Muscle of leg (tissue), 11 donors: ENCODE results near the gene SAT2. TPM values are rescaled to one million over a fixed set of nuclear protein-coding genes. Genes with fewer than 3 reads are reported as not detected.

Source experiments
- DNase-seq: peaks from one replicate; pipeline ENCODE4 v3.0.0; 2013
- H3K27ac ChIP-seq: one replicate; pipeline ENCODE4 v1.5.1; 2013; ENCODE audit warnings: mild to moderate bottlenecking, low read length, control low read depth
- H3K27me3 ChIP-seq: one replicate; pipeline ENCODE4 v1.6.1; 2013; ENCODE audit warnings: low read length; ENCODE audit not compliant: control insufficient read depth, insufficient read depth
- H3K36me3 ChIP-seq: one replicate; pipeline ENCODE4 v1.6.1; 2013; ENCODE audit warnings: low read length; ENCODE audit not compliant: control insufficient read depth, insufficient read depth
- H3K4me1 ChIP-seq: one replicate; pipeline ENCODE4 v1.6.1; 2013; ENCODE audit warnings: low read length; ENCODE audit not compliant: control insufficient read depth, insufficient read depth
- H3K4me3 ChIP-seq: one replicate; pipeline ENCODE4 v1.5.1; 2013; ENCODE audit warnings: low read length, control low read depth
- H3K9me3 ChIP-seq: replicated peaks from 2 replicates; pipeline ENCODE4 v1.6.1; 2013; ENCODE audit warnings: low read depth, low read length; ENCODE audit not compliant: control insufficient read depth
- WGBS: methylation state at CpG from one replicate; pipeline ENCODE4 v1.1.5; 2013; ENCODE audit warnings: missing lambda C conversion rate; ENCODE audit not compliant: insufficient coverage; 5-methylcytosine and 5-hydroxymethylcytosine counted together
- polyA plus RNA-seq, 8 donors: library from polyadenylated mRNA; unstranded; fragments of 120-200 nt; gene quantifications; one replicate each; pipeline versions ENCODE4 v1.2.1 to v1.2.3, GENCODE V29; 2013; ENCODE audit warnings: inconsistent platforms in 1 of 8, low replicate concordance in 1 of 8; ENCODE audit not compliant: insufficient read length in 8 of 8, insufficient read depth in 1 of 8
- total RNA-seq: library from RNA; stranded (reverse); fragments of 120-200 nt; gene quantifications from one replicate; pipeline ENCODE4 v1.2.4, GENCODE V29; 2013

The SAT2 gene
- total and polyA plus RNA-seq, 9 donors = 61.5 to 82.1 (median 70.6) TPM

GRCh38 chr17:7577327-7578199, 50.1 kb downstream of the SAT2 start:
- Histone ChIP-seq H3K4me3 (no peak overlapping the region), H3K9me3 (no peaks in the 10 kb centered on the region), H3K27me3 (no peaks in the 10 kb centered on the region), H3K4me1 (peaks cover 45% of the 10 kb centered on the region), H3K36me3 (peaks cover 74% of the 10 kb centered on the region), H3K27ac (no peak overlapping the region)
- WGBS = 73% methylated on average over 13 of the region's 17 CpGs
- DNase-seq = no peak

GRCh38 chr17:7576432-7576937, 51.1 kb downstream of the SAT2 start:
- Histone ChIP-seq H3K4me3 (no peak overlapping the region), H3K36me3 (peaks cover 74% of the 10 kb centered on the region), H3K27me3 (no peaks in the 10 kb centered on the region), H3K9me3 (no peaks in the 10 kb centered on the region), H3K4me1 (peaks cover 41% of the 10 kb centered on the region), H3K27ac (no peak overlapping the region)
- 79% methylated on average over 12 of the region's 14 CpGs for WGBS
- no peak for DNase-seq

Other genes with a start within 250 kb of the SAT2 start
- gene TNK1, start 246.7 kb downstream of the SAT2 start, total RNA-seq = 0.31 TPM
- 1 to 10 TPM in 2 of 8 donors, under 1 TPM in 6; 0.23 to 1.3 (median 0.70) TPM for gene TNK1, start 246.7 kb downstream of the SAT2 start, polyA plus RNA-seq
- 14.2 TPM for gene PLSCR3, start 233.3 kb downstream of the SAT2 start, total RNA-seq
- gene PLSCR3, start 233.3 kb downstream of the SAT2 start, polyA plus RNA-seq = 10 to 100 TPM; 24.2 to 38.9 (median 30.0) TPM
- 100 TPM for gene TMEM256, start 223.7 kb downstream of the SAT2 start, total RNA-seq
- 10 to 100 TPM; 45.4 to 70.0 (median 57.7) TPM for gene TMEM256, start 223.7 kb downstream of the SAT2 start, polyA plus RNA-seq
- 7.7 TPM for gene NLGN2, start 220.0 kb downstream of the SAT2 start, total RNA-seq
- gene NLGN2, start 220.0 kb downstream of the SAT2 start, polyA plus RNA-seq = 10 to 100 TPM; 20.6 to 36.2 (median 27.0) TPM
- gene SPEM1, start 207.5 kb downstream of the SAT2 start, total RNA-seq = not detected
- not detected for gene SPEM1, start 207.5 kb downstream of the SAT2 start, polyA plus RNA-seq
- gene SPEM2, start 202.2 kb downstream of the SAT2 start, total RNA-seq = not detected
- not detected for gene SPEM2, start 202.2 kb downstream of the SAT2 start, polyA plus RNA-seq
- not detected for gene SPEM3, start 199.0 kb downstream of the SAT2 start, total RNA-seq
- under 1 TPM in 1 of 8 donors, not detected in 7; 0.26 TPM for gene SPEM3, start 199.0 kb downstream of the SAT2 start, polyA plus RNA-seq
- gene TMEM102, start 192.4 kb downstream of the SAT2 start, total RNA-seq = 0.93 TPM
- gene TMEM102, start 192.4 kb downstream of the SAT2 start, polyA plus RNA-seq = 1 to 10 TPM in 4 of 8 donors, under 1 TPM in 4; 0.72 to 1.7 (median 0.95) TPM
- 1.6 TPM for gene FGF11, start 188.3 kb downstream of the SAT2 start, total RNA-seq
- 1 to 10 TPM; 1.0 to 4.8 (median 2.1) TPM for gene FGF11, start 188.3 kb downstream of the SAT2 start, polyA plus RNA-seq
- gene CHRNB1, start 182.8 kb downstream of the SAT2 start, total RNA-seq = 52.8 TPM
- gene CHRNB1, start 182.8 kb downstream of the SAT2 start, polyA plus RNA-seq = 10 to 100 TPM; 58.0 to 80.8 (median 70.9) TPM
- gene ZBTB4, start 148.2 kb downstream of the SAT2 start, total RNA-seq = 14.1 TPM
- gene ZBTB4, start 148.2 kb downstream of the SAT2 start, polyA plus RNA-seq = 10 to 100 TPM; 20.1 to 31.6 (median 24.5) TPM
- gene SLC35G6, start 146.4 kb downstream of the SAT2 start, total RNA-seq = not detected
- gene SLC35G6, start 146.4 kb downstream of the SAT2 start, polyA plus RNA-seq = under 1 TPM in 6 of 8 donors, not detected in 2; 0.09 to 0.27 (median 0.18) TPM
- gene POLR2A, start 143.5 kb downstream of the SAT2 start, total RNA-seq = 30.9 TPM
- gene POLR2A, start 143.5 kb downstream of the SAT2 start, polyA plus RNA-seq = 10 to 100 TPM; 42.0 to 81.0 (median 60.8) TPM
- gene TNFSF12, start 78.8 kb downstream of the SAT2 start, total RNA-seq = 13.2 TPM
- 10 to 100 TPM; 22.2 to 35.9 (median 28.2) TPM for gene TNFSF12, start 78.8 kb downstream of the SAT2 start, polyA plus RNA-seq
- gene TNFSF13, start 69.1 kb downstream of the SAT2 start, total RNA-seq = 2.2 TPM
- 1 to 10 TPM; 3.5 to 5.9 (median 4.3) TPM for gene TNFSF13, start 69.1 kb downstream of the SAT2 start, polyA plus RNA-seq
- 34.5 TPM for gene SENP3, start 65.9 kb downstream of the SAT2 start, total RNA-seq
- 10 to 100 TPM; 33.8 to 43.6 (median 41.7) TPM for gene SENP3, start 65.9 kb downstream of the SAT2 start, polyA plus RNA-seq
- 15.7 TPM for gene CD68, start 48.2 kb downstream of the SAT2 start, total RNA-seq
- gene CD68, start 48.2 kb downstream of the SAT2 start, polyA plus RNA-seq = 10 to 100 TPM; 20.2 to 56.6 (median 38.8) TPM
- gene MPDU1, start 44.0 kb downstream of the SAT2 start, total RNA-seq = 34.4 TPM
- 10 to 100 TPM; 43.2 to 63.6 (median 50.2) TPM for gene MPDU1, start 44.0 kb downstream of the SAT2 start, polyA plus RNA-seq
- gene SOX15, start 37.7 kb downstream of the SAT2 start, total RNA-seq = 1.4 TPM
- gene SOX15, start 37.7 kb downstream of the SAT2 start, polyA plus RNA-seq = 1 to 10 TPM; 1.6 to 4.1 (median 2.0) TPM
- gene FXR2, start 12.9 kb downstream of the SAT2 start, total RNA-seq = 35.1 TPM
- 10 to 100 TPM; 31.4 to 37.2 (median 34.9) TPM for gene FXR2, start 12.9 kb downstream of the SAT2 start, polyA plus RNA-seq
- 0.58 TPM for gene SHBG, start 2.3 kb upstream of the SAT2 start, total RNA-seq
- gene SHBG, start 2.3 kb upstream of the SAT2 start, polyA plus RNA-seq = 1 to 10 TPM in 5 of 8 donors, under 1 TPM in 3; 0.63 to 1.5 (median 1.1) TPM
- gene ATP1B2, start 23.1 kb upstream of the SAT2 start, total RNA-seq = 2.7 TPM
- gene ATP1B2, start 23.1 kb upstream of the SAT2 start, polyA plus RNA-seq = 10 to 100 TPM; 12.4 to 27.3 (median 23.4) TPM
- 17.9 TPM for gene TP53, start 59.7 kb upstream of the SAT2 start, total RNA-seq
- gene TP53, start 59.7 kb upstream of the SAT2 start, polyA plus RNA-seq = 10 to 100 TPM; 33.8 to 51.8 (median 40.9) TPM
- 5.9 TPM for gene WRAP53, start 60.7 kb upstream of the SAT2 start, total RNA-seq
- 10 to 100 TPM in 1 of 8 donors, 1 to 10 TPM in 7; 7.9 to 10.0 (median 8.3) TPM for gene WRAP53, start 60.7 kb upstream of the SAT2 start, polyA plus RNA-seq
- gene EFNB3, start 77.4 kb upstream of the SAT2 start, total RNA-seq = 3.6 TPM
- gene EFNB3, start 77.4 kb upstream of the SAT2 start, polyA plus RNA-seq = 10 to 100 TPM in 1 of 8 donors, 1 to 10 TPM in 7; 4.0 to 11.6 (median 7.0) TPM
- 4.6 TPM for gene DNAH2, start 89.9 kb upstream of the SAT2 start, total RNA-seq
- 10 to 100 TPM in 2 of 8 donors, 1 to 10 TPM in 6; 3.9 to 18.3 (median 6.2) TPM for gene DNAH2, start 89.9 kb upstream of the SAT2 start, polyA plus RNA-seq
- gene KDM6B, start 206.4 kb upstream of the SAT2 start, total RNA-seq = 5.4 TPM
- 10 to 100 TPM; 10.9 to 20.1 (median 15.9) TPM for gene KDM6B, start 206.4 kb upstream of the SAT2 start, polyA plus RNA-seq
- 18.4 TPM for gene TMEM88, start 227.2 kb upstream of the SAT2 start, total RNA-seq
- 10 to 100 TPM; 22.4 to 30.3 (median 27.9) TPM for gene TMEM88, start 227.2 kb upstream of the SAT2 start, polyA plus RNA-seq
- 97.7 TPM for gene NAA38, start 229.7 kb upstream of the SAT2 start, total RNA-seq
- 10 to 100 TPM; 44.6 to 65.7 (median 54.2) TPM for gene NAA38, start 229.7 kb upstream of the SAT2 start, polyA plus RNA-seq
- 5.9 TPM for gene CYB5D1, start 230.2 kb upstream of the SAT2 start, total RNA-seq
- 1 to 10 TPM; 6.5 to 9.3 (median 7.4) TPM for gene CYB5D1, start 230.2 kb upstream of the SAT2 start, polyA plus RNA-seq